HL-60 (cell line): ENCODE results near the gene TMC8.

Source experiments
- GABPA ChIP-seq: IDR thresholded peaks from 2 replicates; pipeline ENCODE4 v1.6.1; 2012; ENCODE audit warnings: low read depth
- POLR2AphosphoS5 ChIP-seq: IDR thresholded peaks from 2 replicates; pipeline ENCODE4 v1.6.1; 2012; ENCODE audit warnings: low read depth
- TF ChIP-seq, protein P1 (sequence below): IDR thresholded peaks from one replicate; pipeline ENCODE4 v1.5.1; 2011; ENCODE audit warnings: low read length, control low read depth, inconsistent platforms; ENCODE audit not compliant: insufficient read depth
- TF ChIP-seq, protein P2 (sequence below): IDR thresholded peaks from 2 replicates; pipeline ENCODE4 v1.6.1; 2012; ENCODE audit warnings: low read depth; ENCODE audit not compliant: insufficient replicate concordance

DNA sequence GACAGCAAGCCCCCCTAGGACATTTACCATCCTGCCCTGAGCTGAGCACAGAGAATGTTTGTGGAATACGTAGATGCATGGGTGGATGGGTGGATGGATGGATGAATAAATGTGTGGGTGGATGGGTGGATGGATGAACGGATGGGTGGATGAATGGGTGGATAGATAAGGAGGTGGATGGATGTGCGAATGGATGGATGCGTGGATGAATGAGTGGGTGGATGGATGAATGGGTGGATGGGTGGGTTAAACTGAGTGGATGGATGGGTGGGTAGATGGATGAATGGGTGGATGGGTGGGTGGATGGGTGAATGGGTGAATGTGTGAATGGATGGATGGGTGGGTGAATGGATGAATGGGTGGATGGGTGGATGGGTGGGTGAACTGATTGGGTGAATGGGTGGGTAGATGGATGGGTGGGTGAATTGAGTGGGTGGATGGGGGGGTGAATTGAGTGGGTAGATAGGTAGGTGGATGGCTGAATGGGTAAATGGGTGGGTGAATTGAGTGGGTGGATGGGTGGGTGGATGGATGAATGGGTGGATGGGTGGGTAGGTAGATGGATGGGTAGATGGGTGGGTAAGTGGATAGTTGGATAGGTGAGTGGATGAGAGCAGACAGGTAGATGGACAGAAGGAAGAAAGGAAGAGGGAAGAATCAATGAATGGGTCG, 7.2 kb upstream of the TMC8 start:
- TF ChIP-seq, protein P1, sequence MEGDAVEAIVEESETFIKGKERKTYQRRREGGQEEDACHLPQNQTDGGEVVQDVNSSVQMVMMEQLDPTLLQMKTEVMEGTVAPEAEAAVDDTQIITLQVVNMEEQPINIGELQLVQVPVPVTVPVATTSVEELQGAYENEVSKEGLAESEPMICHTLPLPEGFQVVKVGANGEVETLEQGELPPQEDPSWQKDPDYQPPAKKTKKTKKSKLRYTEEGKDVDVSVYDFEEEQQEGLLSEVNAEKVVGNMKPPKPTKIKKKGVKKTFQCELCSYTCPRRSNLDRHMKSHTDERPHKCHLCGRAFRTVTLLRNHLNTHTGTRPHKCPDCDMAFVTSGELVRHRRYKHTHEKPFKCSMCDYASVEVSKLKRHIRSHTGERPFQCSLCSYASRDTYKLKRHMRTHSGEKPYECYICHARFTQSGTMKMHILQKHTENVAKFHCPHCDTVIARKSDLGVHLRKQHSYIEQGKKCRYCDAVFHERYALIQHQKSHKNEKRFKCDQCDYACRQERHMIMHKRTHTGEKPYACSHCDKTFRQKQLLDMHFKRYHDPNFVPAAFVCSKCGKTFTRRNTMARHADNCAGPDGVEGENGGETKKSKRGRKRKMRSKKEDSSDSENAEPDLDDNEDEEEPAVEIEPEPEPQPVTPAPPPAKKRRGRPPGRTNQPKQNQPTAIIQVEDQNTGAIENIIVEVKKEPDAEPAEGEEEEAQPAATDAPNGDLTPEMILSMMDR, result no peak
- TF ChIP-seq POLR2AphosphoS5 (no peak), GABPA (no peak)
- TF ChIP-seq, protein P2, sequence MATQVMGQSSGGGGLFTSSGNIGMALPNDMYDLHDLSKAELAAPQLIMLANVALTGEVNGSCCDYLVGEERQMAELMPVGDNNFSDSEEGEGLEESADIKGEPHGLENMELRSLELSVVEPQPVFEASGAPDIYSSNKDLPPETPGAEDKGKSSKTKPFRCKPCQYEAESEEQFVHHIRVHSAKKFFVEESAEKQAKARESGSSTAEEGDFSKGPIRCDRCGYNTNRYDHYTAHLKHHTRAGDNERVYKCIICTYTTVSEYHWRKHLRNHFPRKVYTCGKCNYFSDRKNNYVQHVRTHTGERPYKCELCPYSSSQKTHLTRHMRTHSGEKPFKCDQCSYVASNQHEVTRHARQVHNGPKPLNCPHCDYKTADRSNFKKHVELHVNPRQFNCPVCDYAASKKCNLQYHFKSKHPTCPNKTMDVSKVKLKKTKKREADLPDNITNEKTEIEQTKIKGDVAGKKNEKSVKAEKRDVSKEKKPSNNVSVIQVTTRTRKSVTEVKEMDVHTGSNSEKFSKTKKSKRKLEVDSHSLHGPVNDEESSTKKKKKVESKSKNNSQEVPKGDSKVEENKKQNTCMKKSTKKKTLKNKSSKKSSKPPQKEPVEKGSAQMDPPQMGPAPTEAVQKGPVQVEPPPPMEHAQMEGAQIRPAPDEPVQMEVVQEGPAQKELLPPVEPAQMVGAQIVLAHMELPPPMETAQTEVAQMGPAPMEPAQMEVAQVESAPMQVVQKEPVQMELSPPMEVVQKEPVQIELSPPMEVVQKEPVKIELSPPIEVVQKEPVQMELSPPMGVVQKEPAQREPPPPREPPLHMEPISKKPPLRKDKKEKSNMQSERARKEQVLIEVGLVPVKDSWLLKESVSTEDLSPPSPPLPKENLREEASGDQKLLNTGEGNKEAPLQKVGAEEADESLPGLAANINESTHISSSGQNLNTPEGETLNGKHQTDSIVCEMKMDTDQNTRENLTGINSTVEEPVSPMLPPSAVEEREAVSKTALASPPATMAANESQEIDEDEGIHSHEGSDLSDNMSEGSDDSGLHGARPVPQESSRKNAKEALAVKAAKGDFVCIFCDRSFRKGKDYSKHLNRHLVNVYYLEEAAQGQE, result no peak
